ENCODE measurements around the gene SIX4. TPM values are rescaled to one million over a fixed set of nuclear protein-coding genes. Genes with fewer than 3 reads are reported as not detected.
A peak's percentile ranks its signal among the peaks of the same experiment; 100 is the strongest.
"Not testable (repeated sequence)": the region's sequence is repeated elsewhere in the genome, so short reads cannot be mapped to it uniquely, and the experiment has no call there.

Gene SIX4
- total RNA-seq, 1 donor from 2014 or later: 11.7 TPM

DNA sequence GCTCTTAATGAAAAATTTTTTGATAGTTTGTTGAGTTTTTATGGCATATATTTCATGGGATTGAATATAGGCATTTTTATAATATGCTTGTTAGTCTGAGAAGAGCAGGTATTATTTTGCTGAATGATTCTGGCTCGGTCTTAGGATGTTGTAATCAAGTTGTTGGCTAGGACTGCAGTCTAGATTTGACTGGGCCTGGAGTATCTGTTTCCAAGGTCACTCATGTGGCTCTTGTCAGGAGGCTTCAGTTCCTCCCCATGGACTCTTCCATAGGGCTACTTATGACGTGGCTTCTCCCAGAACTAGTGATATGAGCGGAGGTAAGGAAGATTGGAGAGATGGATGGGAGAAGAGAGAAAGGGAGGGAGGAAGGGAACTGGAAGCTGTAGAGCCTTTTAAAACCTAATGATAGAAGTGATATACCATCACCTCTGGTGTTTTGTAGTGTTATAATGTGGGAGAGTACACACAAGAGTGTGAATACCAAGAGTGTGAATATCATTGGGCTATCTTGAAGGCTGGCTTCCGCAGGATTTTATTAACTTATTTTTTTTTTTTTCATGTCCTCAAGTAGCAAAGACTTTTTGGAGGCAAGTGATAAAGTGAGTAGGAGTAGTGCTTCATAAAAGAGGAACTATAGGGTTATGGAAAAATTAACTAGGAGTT, 14.8 kb upstream of the SIX4 start:
- H3K4me3 ChIP-seq (ENCODE audit: low read depth, low read length): no peak overlapping the region
- no peaks in the 10 kb centered on the region for H3K27me3 ChIP-seq (ENCODE audit: control insufficient read depth, insufficient read depth, low read length)
- TF ChIP-seq, protein P1, sequence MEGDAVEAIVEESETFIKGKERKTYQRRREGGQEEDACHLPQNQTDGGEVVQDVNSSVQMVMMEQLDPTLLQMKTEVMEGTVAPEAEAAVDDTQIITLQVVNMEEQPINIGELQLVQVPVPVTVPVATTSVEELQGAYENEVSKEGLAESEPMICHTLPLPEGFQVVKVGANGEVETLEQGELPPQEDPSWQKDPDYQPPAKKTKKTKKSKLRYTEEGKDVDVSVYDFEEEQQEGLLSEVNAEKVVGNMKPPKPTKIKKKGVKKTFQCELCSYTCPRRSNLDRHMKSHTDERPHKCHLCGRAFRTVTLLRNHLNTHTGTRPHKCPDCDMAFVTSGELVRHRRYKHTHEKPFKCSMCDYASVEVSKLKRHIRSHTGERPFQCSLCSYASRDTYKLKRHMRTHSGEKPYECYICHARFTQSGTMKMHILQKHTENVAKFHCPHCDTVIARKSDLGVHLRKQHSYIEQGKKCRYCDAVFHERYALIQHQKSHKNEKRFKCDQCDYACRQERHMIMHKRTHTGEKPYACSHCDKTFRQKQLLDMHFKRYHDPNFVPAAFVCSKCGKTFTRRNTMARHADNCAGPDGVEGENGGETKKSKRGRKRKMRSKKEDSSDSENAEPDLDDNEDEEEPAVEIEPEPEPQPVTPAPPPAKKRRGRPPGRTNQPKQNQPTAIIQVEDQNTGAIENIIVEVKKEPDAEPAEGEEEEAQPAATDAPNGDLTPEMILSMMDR (IDR thresholded peaks at IDR 0.05; ENCODE audit: insufficient read depth, low read length, poor library complexity, severe bottlenecking): no peak
- H3K36me3 ChIP-seq (ENCODE audit: control insufficient read depth, insufficient read depth, low read length): no peaks in the 10 kb centered on the region
- DNase-seq (ENCODE audit: low read depth): no peak

DNA sequence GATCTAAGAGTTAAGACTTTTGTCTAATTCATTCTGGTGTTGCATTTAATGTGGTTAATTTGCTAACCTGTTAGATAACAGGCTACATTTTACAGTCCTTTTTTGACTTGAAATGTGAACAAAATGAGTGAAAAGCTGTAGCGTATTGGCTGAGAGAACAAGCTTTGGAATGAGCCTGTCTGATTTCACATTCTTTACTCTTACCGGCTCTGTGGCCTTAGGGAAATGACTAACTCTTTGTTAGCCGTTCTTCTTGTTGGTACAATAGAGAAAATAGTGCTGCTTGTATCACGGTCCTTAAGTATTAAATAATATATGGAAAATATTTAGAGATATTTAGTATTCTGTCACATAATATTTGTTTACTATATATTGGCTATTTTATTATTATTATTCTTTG, 12.3 kb upstream of the SIX4 start:
- H3K4me3 ChIP-seq (ENCODE audit: low read depth, low read length): peak overlapping the region; percentile 26
- no peaks in the 10 kb centered on the region for H3K27me3 ChIP-seq (ENCODE audit: control insufficient read depth, insufficient read depth, low read length)
- TF ChIP-seq, protein P1 (IDR thresholded peaks at IDR 0.05; ENCODE audit: insufficient read depth, low read length, poor library complexity, severe bottlenecking): no peak
- H3K36me3 ChIP-seq (ENCODE audit: control insufficient read depth, insufficient read depth, low read length): no peaks in the 10 kb centered on the region
- no peak for DNase-seq (ENCODE audit: low read depth)

DNA sequence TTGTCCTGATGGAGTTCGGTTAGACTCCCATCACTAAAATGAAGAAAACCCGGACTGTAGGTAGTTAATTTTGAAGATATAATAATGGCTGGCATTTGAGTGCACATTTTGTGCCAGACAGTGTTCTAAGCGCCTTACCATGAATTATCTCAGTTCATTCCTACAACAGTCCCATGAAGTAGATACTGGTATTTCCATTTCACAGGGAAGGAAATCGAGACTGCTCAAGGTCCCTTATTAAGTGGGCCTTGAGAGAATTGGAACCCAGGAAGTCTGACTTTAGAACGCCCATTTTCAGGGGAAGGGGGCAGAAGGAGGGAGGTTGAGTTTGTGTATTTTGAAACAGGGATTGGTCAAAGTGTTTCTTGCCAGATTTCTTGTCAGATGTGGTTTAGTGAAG, 11.3 kb upstream of the SIX4 start:
- no peak for DNase-seq (ENCODE audit: low read depth)

DNA sequence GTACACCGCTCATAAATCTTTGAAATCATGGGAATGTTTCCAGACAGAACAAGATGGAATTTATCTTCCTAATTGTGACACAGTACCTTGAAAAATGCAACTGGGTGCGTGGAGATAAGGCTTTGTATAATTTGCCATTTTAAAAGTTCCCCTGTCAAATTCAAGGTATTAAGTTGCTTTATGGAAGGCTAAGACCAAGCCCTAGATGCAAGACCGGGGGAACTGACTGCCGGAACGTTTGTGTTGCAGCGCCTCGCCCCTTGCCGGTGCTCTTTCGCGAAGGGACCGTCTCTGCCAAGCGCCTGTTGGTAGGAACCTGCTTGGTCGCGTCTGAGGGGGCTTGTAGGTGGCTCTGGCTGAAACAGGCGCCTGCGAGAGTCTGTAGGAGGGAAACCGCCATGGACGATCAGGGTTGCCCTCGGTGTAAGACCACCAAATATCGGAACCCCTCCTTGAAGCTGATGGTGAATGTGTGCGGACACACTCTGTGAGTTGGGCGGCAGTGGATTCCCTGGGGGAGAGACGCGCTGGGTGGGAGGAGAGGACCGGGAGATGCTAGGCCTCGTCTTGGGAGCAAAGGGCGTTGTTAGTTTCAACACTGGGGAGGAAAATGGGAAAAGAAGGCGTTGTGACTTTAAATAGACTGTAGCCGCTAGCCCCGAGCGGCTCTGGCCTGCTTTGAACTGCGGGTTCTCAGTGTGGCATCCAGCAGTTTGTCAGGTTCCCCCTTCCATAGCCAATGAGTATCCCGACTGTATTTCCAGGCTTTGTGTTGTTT, 10.5 kb upstream of the SIX4 start, which contains the start of gene MNAT1:
Gene MNAT1 (plus strand): TSS at position 297 of the 778 bp plus-strand sequence. CDS start 102 bp downstream, at position 399.
- TF ChIP-seq, protein P1 (IDR thresholded peaks at IDR 0.05; ENCODE audit: insufficient read depth, low read length, poor library complexity, severe bottlenecking): no peak
- Histone ChIP-seq H3K4me3 (ENCODE audit: low read depth, low read length) (peak within 1 kb of the TSS; percentile 71), H3K27me3 (ENCODE audit: control insufficient read depth, insufficient read depth, low read length) (no peaks in the 10 kb centered on the region), H3K36me3 (ENCODE audit: control insufficient read depth, insufficient read depth, low read length) (no peaks in the 10 kb centered on the region)
- DNase-seq (ENCODE audit: low read depth): no peak

More for the DNA sequence above, 11.3 kb upstream of the SIX4 start:
- H3K4me3 ChIP-seq (ENCODE audit: low read depth, low read length): peak overlapping the region; percentile 71
- TF ChIP-seq, protein P1 (IDR thresholded peaks at IDR 0.05; ENCODE audit: insufficient read depth, low read length, poor library complexity, severe bottlenecking): no peak
- no peaks in the 10 kb centered on the region for H3K36me3 ChIP-seq (ENCODE audit: control insufficient read depth, insufficient read depth, low read length)
- H3K27me3 ChIP-seq (ENCODE audit: control insufficient read depth, insufficient read depth, low read length): no peaks in the 10 kb centered on the region

DNA sequence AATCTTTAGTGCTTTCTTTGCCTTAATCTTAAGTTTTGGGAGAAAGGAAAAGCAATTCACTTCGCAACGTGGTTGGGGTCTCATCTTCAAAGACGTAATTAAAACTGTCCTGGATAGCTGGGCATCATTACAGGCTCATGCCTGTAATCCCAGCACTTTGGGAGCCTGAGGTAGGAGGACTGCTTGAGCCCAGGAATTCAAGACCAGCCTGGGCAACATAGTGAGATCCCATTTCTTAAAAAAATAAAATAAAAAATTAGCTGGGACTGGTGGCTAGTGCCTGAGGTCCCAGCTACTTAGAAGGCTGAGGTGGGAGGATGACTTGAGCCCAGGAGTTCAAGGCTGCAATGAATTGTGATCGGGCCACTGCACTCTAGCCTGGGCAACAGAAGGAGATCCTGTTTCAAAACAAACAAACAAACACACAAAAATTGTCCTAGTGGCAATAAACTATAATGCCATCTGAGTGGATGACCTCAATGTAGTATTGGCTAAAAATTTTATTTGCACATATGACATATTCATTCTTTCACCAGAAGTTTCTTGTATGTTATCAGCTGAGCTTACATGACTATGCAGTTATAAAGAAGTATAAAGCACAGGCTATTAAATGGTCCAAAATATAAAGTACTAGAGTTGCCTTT, 8.8 kb upstream of the SIX4 start:
- TF ChIP-seq, protein P1 (IDR thresholded peaks at IDR 0.05; ENCODE audit: insufficient read depth, low read length, poor library complexity, severe bottlenecking): no peak

DNA sequence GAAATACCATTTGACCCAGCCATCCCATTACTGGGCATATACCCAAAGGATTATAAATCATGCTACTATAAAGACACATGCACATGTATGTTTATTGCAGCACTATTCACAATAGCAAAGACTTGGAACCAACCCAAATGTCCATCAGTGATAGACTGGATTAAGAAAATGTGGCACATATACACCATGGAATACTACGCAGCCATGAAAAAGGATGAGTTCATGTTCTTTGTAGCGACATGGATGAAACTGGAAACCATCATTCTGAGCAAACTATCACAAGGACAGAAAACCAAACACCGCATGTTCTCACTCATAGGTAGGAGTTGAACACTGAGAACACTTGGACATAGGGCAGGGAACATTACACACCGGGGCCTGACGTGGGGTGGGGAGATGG, 7.1 kb upstream of the SIX4 start:
- not testable (repeated sequence) for H3K36me3 ChIP-seq (ENCODE audit: control insufficient read depth, insufficient read depth, low read length); DNase-seq (ENCODE audit: low read depth); H3K4me3 ChIP-seq (ENCODE audit: low read depth, low read length); H3K27me3 ChIP-seq (ENCODE audit: control insufficient read depth, insufficient read depth, low read length)

More for the DNA sequence above, 8.8 kb upstream of the SIX4 start:
- H3K4me3 ChIP-seq (ENCODE audit: low read depth, low read length): no peak overlapping the region
- H3K27me3 ChIP-seq (ENCODE audit: control insufficient read depth, insufficient read depth, low read length): no peaks in the 10 kb centered on the region
- no peaks in the 10 kb centered on the region for H3K36me3 ChIP-seq (ENCODE audit: control insufficient read depth, insufficient read depth, low read length)
- DNase-seq (ENCODE audit: low read depth): no peak
